Sigmoid colon (tissue), 7 donors: ENCODE results near the gene ASS1. TPM values are rescaled to one million over a fixed set of nuclear protein-coding genes. Genes with fewer than 3 reads are reported as not detected.

Experiments
- DNase-seq: peaks from one replicate; pipeline ENCODE4 v3.0.0-alpha.2; 2019
- H3K27ac ChIP-seq, 4 donors: fragments of 200-600 bp; sonication (generic); one replicate each; pipeline ENCODE4 v1.5.1; 2016 to 2019; ENCODE audit warnings: mild to moderate bottlenecking in 1 of 4
- H3K27me3 ChIP-seq, 3 donors: fragments of 200-600 bp; sonication (generic); one replicate each; pipeline ENCODE4 v1.5.1; 2019; ENCODE audit warnings: mild to moderate bottlenecking in 1 of 3
- H3K36me3 ChIP-seq, 4 donors: fragments of 200-600 bp; sonication (generic); one replicate each; pipeline ENCODE4 v1.5.1; 2016 to 2019
- H3K4me1 ChIP-seq, 4 donors: fragments of 200-600 bp; sonication (generic); one replicate each; pipeline ENCODE4 v1.5.1; 2017 to 2019
- H3K4me3 ChIP-seq, 4 donors: fragments of 200-600 bp; sonication (generic); one replicate each; pipeline ENCODE4 v1.5.1; 2017 to 2019; ENCODE audit warnings: mild to moderate bottlenecking in 2 of 4, moderate library complexity in 1 of 4
- H3K9me3 ChIP-seq, 4 donors: fragments of 200-600 bp in 3 of 4; sonication (generic) in 3 of 4; one replicate each; pipeline versions ENCODE4 v1.5.1 to v1.6.1; 2013 to 2019
- EP300 ChIP-seq, 4 donors: sonication (generic); formaldehyde crosslinking; IDR thresholded peaks; one replicate each; pipeline ENCODE4 v1.6.1; 2017; ENCODE audit warnings: antibody characterized with exemption in 4 of 4
- POLR2A ChIP-seq, 2 donors: fragments of 450-650 bp; IDR thresholded peaks; one replicate each; pipeline ENCODE4 v1.6.1; 2016; ENCODE audit warnings: antibody characterized with exemption in 2 of 2, mild to moderate bottlenecking in 2 of 2, moderate library complexity in 2 of 2
- POLR2AphosphoS5 ChIP-seq, 4 donors: sonication (generic); formaldehyde crosslinking; IDR thresholded peaks; one replicate each; pipeline ENCODE4 v1.6.1; 2017; ENCODE audit warnings: antibody characterized with exemption in 4 of 4
- WGBS, 2 donors: extraction: QIAGEN DNeasy Blood & Tissue Kit; methylation state at CpG; one replicate each; pipeline ENCODE4 v1.1.7; 2013; 5-methylcytosine and 5-hydroxymethylcytosine counted together
- intact Hi-C: fragments of 100-400 bp; cut with DNase I; formaldehyde crosslinking; loops from one replicate; pipeline ENCODE4 v1.15.1; 2023
- polyA plus RNA-seq, 3 donors: library from polyadenylated mRNA; stranded (reverse); fragments of 200-250 nt; gene quantifications; one replicate each; pipeline ENCODE4 v1.2.3, GENCODE V29; 2013
- total RNA-seq, 4 donors: library from RNA; depleted of rRNA; stranded (reverse); fragments of >200 nt; gene quantifications; one replicate each; pipeline ENCODE4 v1.1.0, GENCODE V29; 2016
- TF ChIP-seq, protein P1 (sequence below), 4 experiments: fragments of 450-650 bp in 3 of 4; fragments of 200-600 bp in 1 of 4; IDR thresholded peaks; one replicate each; pipeline ENCODE4 v1.5.1; 2016 to 2019; ENCODE audit warnings: antibody characterized with exemption in 4 of 4, mild to moderate bottlenecking in 3 of 4, moderate library complexity in 2 of 4
- donor health status: healthy with polysubstance abuse.
- donor health status: Bipolar disorder and iron deficiency.
- donor health status: healthy.

The ASS1 gene
- total and polyA plus RNA-seq, 7 donors, result 65.8 to 1,420 (median 84.2) TPM

DNA sequence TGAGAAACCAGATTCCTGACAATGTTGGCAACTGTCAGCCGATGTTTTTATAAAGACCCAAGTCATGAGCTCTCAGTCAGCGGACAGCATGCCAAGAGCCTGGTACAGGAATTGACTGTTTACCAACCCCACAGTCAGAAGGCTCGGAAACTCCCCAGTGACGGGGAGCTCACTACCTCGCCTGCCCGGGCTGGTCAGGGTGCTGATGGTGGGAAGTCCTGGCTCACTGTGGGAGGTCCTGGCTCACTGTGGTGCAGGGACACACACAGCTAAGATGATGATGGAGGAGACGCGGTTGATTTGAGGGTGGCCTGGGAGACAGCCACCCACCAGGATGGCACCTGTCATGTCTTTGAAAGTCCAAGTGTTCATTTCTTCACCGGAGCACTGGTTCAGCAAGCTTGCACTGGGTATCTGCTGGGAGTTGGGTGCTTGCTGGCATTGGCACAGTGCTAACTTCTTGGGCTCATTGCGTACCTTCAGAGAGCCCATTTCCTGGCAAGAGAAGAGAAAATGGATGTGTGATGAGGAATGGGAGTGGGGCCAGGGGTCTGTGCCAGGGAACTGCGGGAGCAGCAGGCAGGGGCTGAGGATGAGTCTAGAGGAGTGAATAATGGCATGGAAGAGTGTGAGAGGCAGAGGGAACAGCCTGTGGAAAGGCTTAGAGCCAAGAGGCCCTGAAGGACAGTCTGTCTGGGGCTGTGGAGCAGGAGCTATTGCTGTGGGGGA is 15.3 kb downstream of the ASS1 start:
- TF ChIP-seq EP300 (IDR thresholded peaks at IDR 0.05), result no peak
- peaks cover 0 to 8% (median 6%) of the 10 kb centered on the region in 4 donors for H3K4me1 ChIP-seq
- H3K27me3 ChIP-seq, result peaks cover 0 to 3% (median 0%) of the 10 kb centered on the region in 3 donors
- H3K36me3 ChIP-seq, result peaks cover 0 to 14% (median 0%) of the 10 kb centered on the region in 4 donors
- H3K27ac ChIP-seq, result no peak overlapping the region
- no peak overlapping the region for H3K4me3 ChIP-seq
- WGBS, 2 donors, result 84% methylated on average over 11 of the region's 11 CpGs
- DNase-seq, result no peak
- H3K9me3 ChIP-seq, result no peaks in the 10 kb centered on the region
- intact Hi-C loops, result no loop called here

- DNase-seq, result peak; percentile 75
- Histone ChIP-seq H3K9me3 (no peaks in the 10 kb centered on the region), H3K27me3 (peaks cover 0 to 3% (median 0%) of the 10 kb centered on the region in 3 donors), H3K4me3 (no peak overlapping the region), H3K27ac (no peak overlapping the region), H3K36me3 (peaks cover 0 to 26% (median 3%) of the 10 kb centered on the region in 4 donors), H3K4me1 (peaks cover 0 to 8% (median 6%) of the 10 kb centered on the region in 4 donors)
- WGBS, 2 donors, result 18 to 22% methylated on average over 22 of the region's 22 CpGs
- intact Hi-C loops, result loop anchor here (1.0 kb wide), 1 partner anchor 221 kb away; no protein-coding TSS in a partner anchor
- TF ChIP-seq POLR2A (IDR thresholded peaks at IDR 0.05) (no peak), EP300 (IDR thresholded peaks at IDR 0.05) (no peak)
- TF ChIP-seq, protein P1, sequence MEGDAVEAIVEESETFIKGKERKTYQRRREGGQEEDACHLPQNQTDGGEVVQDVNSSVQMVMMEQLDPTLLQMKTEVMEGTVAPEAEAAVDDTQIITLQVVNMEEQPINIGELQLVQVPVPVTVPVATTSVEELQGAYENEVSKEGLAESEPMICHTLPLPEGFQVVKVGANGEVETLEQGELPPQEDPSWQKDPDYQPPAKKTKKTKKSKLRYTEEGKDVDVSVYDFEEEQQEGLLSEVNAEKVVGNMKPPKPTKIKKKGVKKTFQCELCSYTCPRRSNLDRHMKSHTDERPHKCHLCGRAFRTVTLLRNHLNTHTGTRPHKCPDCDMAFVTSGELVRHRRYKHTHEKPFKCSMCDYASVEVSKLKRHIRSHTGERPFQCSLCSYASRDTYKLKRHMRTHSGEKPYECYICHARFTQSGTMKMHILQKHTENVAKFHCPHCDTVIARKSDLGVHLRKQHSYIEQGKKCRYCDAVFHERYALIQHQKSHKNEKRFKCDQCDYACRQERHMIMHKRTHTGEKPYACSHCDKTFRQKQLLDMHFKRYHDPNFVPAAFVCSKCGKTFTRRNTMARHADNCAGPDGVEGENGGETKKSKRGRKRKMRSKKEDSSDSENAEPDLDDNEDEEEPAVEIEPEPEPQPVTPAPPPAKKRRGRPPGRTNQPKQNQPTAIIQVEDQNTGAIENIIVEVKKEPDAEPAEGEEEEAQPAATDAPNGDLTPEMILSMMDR (IDR thresholded peaks at IDR 0.05), result peak; percentile 81 to 93 (median 90)
Observed at GRCh38 chr9:130461218-130461630, 16.5 kb downstream of the ASS1 start.

DNA sequence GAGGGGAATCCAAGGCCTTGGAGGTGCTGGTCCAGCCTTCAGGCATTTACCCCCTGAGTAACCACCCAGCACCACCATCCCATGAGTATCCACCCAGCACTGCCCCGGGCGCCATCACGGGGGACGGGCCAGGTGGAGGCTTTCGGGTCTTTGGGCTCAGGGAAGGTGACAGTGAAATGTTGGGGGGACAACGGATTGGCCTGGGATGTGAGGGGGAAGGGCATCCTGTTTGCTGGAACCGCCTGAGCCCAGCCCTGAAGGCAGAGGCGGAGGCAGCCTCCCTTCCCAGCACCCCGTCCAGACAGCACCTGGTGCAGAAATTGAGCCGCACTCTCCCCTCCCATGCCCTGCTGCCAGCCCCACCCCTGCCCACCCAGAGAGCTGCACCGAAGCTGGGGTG is 17.0 kb downstream of the ASS1 start:
- H3K4me3 ChIP-seq, result no peak overlapping the region
- peaks cover 0 to 31% (median 5%) of the 10 kb centered on the region in 4 donors for H3K36me3 ChIP-seq
- DNase-seq, result no peak
- TF ChIP-seq POLR2A (IDR thresholded peaks at IDR 0.05) (no peak), EP300 (IDR thresholded peaks at IDR 0.05) (no peak), POLR2AphosphoS5 (IDR thresholded peaks at IDR 0.05) (no peak)
- TF ChIP-seq, protein P1 (IDR thresholded peaks at IDR 0.05), result no peak
- peaks cover 0 to 8% (median 6%) of the 10 kb centered on the region in 4 donors for H3K4me1 ChIP-seq
- WGBS, 2 donors, result 82 to 85% methylated on average over 11 of the region's 11 CpGs
- intact Hi-C loops, result loop anchor here (1.0 kb wide), 1 partner anchor 221 kb away; no protein-coding TSS in a partner anchor
- H3K9me3 ChIP-seq, result no peaks in the 10 kb centered on the region
- no peak overlapping the region for H3K27ac ChIP-seq
- H3K27me3 ChIP-seq, result peaks cover 0 to 3% (median 0%) of the 10 kb centered on the region in 3 donors

- peaks cover 0 to 37% (median 6%) of the 10 kb centered on the region in 4 donors for H3K36me3 ChIP-seq
- intact Hi-C loops, result no loop called here
Observed at GRCh38 chr9:130462685-130463540, 18.2 kb downstream of the ASS1 start.

More at GRCh38 chr9:130462685-130463540, 18.2 kb downstream of the ASS1 start:
- Histone ChIP-seq H3K9me3 (no peaks in the 10 kb centered on the region), H3K27ac (no peak overlapping the region), H3K27me3 (peaks cover 0 to 3% (median 0%) of the 10 kb centered on the region in 3 donors), H3K4me1 (peaks cover 0 to 8% (median 6%) of the 10 kb centered on the region in 4 donors), H3K4me3 (no peak overlapping the region)
- TF ChIP-seq EP300 (IDR thresholded peaks at IDR 0.05) (no peak), POLR2AphosphoS5 (IDR thresholded peaks at IDR 0.05) (no peak), POLR2A (IDR thresholded peaks at IDR 0.05) (no peak)
- TF ChIP-seq, protein P1 (IDR thresholded peaks at IDR 0.05), result no peak
- 91 to 93% methylated on average over 27 of the region's 27 CpGs for WGBS, 2 donors
- no peak for DNase-seq
